ENCODE measurements around the gene NFASC.

DNA sequence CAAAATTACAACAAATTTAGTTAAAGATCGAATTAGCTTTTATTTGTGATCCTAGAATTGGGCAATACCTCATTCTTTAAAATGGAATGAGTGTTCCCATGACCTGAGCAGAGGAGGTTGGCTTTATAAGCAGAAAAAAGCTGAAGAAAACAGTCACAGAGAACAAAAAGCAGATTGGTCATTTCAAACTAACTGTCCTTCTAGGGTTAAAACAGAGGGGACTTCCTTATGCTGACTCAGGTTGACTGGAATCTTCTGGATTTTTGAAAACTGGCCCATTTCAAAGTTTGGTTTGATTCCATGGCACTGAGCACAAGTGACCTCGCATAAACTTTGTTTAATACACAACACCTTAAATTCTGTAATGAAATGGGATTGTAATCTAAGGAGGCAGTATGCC, 17.6 kb downstream of the NFASC start:
- no peak for TF ChIP-seq POLR2A (IDR thresholded peaks at IDR 0.05; ENCODE audit: low read depth, low read length)
- TF ChIP-seq POLR2AphosphoS5 (IDR thresholded peaks at IDR 0.05; ENCODE audit: low read depth, low read length), result no peak
- no peak for TF ChIP-seq SPI1 (IDR thresholded peaks at IDR 0.05; ENCODE audit: low read depth, low read length)
- no peak for TF ChIP-seq PAX5 (IDR thresholded peaks at IDR 0.05; ENCODE audit: insufficient read depth, low read length, severe bottlenecking)
- TF ChIP-seq TAF1 (IDR thresholded peaks at IDR 0.05; ENCODE audit: low read depth, low read length), result no peak
- no peak for TF ChIP-seq POU2F2 (IDR thresholded peaks at IDR 0.05; ENCODE audit: low read depth, low read length)
